Measurements from ENCODE around the gene IL16.

- TF ChIP-seq CTCF (IDR thresholded peaks at IDR 0.05; ENCODE audit: insufficient read depth, low read length): no peak
- no peak for TF ChIP-seq POLR2AphosphoS5 (IDR thresholded peaks at IDR 0.05; ENCODE audit: low read depth)
- no peak for TF ChIP-seq SPI1 (IDR thresholded peaks at IDR 0.05; ENCODE audit: borderline replicate concordance, low read depth)
- TF ChIP-seq REST (IDR thresholded peaks at IDR 0.05; ENCODE audit: insufficient replicate concordance, low read depth): no peak
Measured at GRCh38 chr15:81310480-81310879, 113.8 kb downstream of the IL16 start.

Measured in HL-60 (cell line).